GM23338 (cell line): ENCODE measurements around the gene LDB3. TPM values are rescaled to one million over a fixed set of nuclear protein-coding genes. Genes with fewer than 3 reads are reported as not detected.

Experiments
- ATAC-seq: fragments of 200-7000 bp; cut with Tn5 transposase; 3 replicates; pipeline ENCODE4 v1.9.1; 2020
- DNase-seq: peaks from one replicate; pipeline ENCODE4 v3.0.0-alpha.2; 2015; ENCODE audit warnings: low spot score
- H2AFZ ChIP-seq: fragments of 200-600 bp; sonication (generic); 2 replicates; pipeline ENCODE4 v1.8.0; 2016; ENCODE audit warnings: antibody characterized with exemption, mild to moderate bottlenecking, moderate library complexity
- H3F3A ChIP-seq: fragments of 200-600 bp; sonication (generic); replicated peaks from 2 replicates; pipeline ENCODE4 v1.8.0; 2017; ENCODE audit warnings: antibody characterized with exemption, mixed run types, low read depth
- H3K27ac ChIP-seq: fragments of 200-600 bp; sonication (generic); 2 replicates; pipeline ENCODE4 v1.6.1; 2016; ENCODE audit warnings: low read depth
- H3K27me3 ChIP-seq: fragments of 200-600 bp; sonication (generic); 2 replicates; pipeline ENCODE4 v1.8.0; 2016; ENCODE audit warnings: mild to moderate bottlenecking, mixed run types, moderate library complexity; ENCODE audit not compliant: insufficient read depth
- H3K36me3 ChIP-seq: fragments of 200-600 bp; sonication (generic); 2 replicates; pipeline ENCODE4 v1.8.0; 2016; ENCODE audit warnings: mild to moderate bottlenecking; ENCODE audit not compliant: insufficient read depth
- H3K4me1 ChIP-seq: fragments of 200-600 bp; sonication (generic); 2 replicates; pipeline ENCODE4 v1.8.0; 2016; ENCODE audit warnings: mild to moderate bottlenecking, moderate library complexity; ENCODE audit not compliant: insufficient read depth
- H3K4me2 ChIP-seq: fragments of 200-600 bp; sonication (generic); 2 replicates; pipeline ENCODE4 v1.7.1; 2017; ENCODE audit warnings: mixed run types
- H3K4me3 ChIP-seq: fragments of 200-600 bp; sonication (generic); 2 replicates; pipeline ENCODE4 v1.6.1; 2016; ENCODE audit warnings: mixed run types
- H3K79me2 ChIP-seq: fragments of 200-600 bp; sonication (generic); replicated peaks from 2 replicates; pipeline ENCODE4 v1.8.0; 2017; ENCODE audit warnings: mild to moderate bottlenecking; ENCODE audit not compliant: insufficient read depth
- H3K9me2 ChIP-seq: fragments of 200-600 bp; sonication (generic); 2 replicates; pipeline ENCODE4 v1.8.0; 2017; ENCODE audit not compliant: insufficient read depth
- H4K20me1 ChIP-seq: fragments of 200-600 bp; sonication (generic); replicated peaks from 2 replicates; pipeline ENCODE4 v1.8.0; 2017; ENCODE audit warnings: mild to moderate bottlenecking; ENCODE audit not compliant: insufficient read depth
- H3K27ac Mint-ChIP-seq: 2 replicates; pipeline ENCODE4 v1.8.0; 2020; ENCODE audit warnings: inconsistent platforms, mild to moderate bottlenecking, moderate library complexity, mixed read lengths
- H3K27me3 Mint-ChIP-seq: 3 replicates; pipeline ENCODE4 v1.8.0; 2022; ENCODE audit warnings: low read depth, mild to moderate bottlenecking, moderate library complexity, mixed read lengths, inconsistent platforms; ENCODE audit not compliant: insufficient read depth, poor library complexity
- H3K36me3 Mint-ChIP-seq: 3 replicates; pipeline ENCODE4 v1.8.0; 2021; ENCODE audit warnings: low read depth, mild to moderate bottlenecking, inconsistent platforms, moderate library complexity, mixed read lengths
- H3K4me1 Mint-ChIP-seq: 3 replicates; pipeline ENCODE4 v1.8.0; 2020; ENCODE audit warnings: mild to moderate bottlenecking, inconsistent platforms, mixed read lengths
- H3K4me3 Mint-ChIP-seq: 3 replicates; pipeline ENCODE4 v1.8.0; 2021; ENCODE audit warnings: moderate library complexity, mild to moderate bottlenecking, inconsistent platforms, mixed read lengths
- H3K9me3 Mint-ChIP-seq: 3 replicates; pipeline ENCODE4 v1.8.0; 2020; ENCODE audit warnings: moderate library complexity, mild to moderate bottlenecking, inconsistent platforms, mixed read lengths
- EZH2 ChIP-seq: fragments of 200-600 bp; sonication (generic); IDR thresholded peaks from one replicate; pipeline ENCODE4 v1.8.0; 2017; ENCODE audit warnings: antibody characterized with exemption, mild to moderate bottlenecking, low read depth; ENCODE audit not compliant: unreplicated experiment
- EZH2phosphoT487 ChIP-seq: fragments of 200-600 bp; sonication (generic); IDR thresholded peaks from one replicate; pipeline ENCODE4 v1.8.1; 2018; ENCODE audit warnings: antibody characterized with exemption; ENCODE audit not compliant: unreplicated experiment
- JUNB ChIP-seq: IDR thresholded peaks from one replicate; pipeline ENCODE4 v1.6.1; 2016; ENCODE audit warnings: antibody characterized with exemption; ENCODE audit not compliant: unreplicated experiment
- NANOG ChIP-seq: IDR thresholded peaks from 2 replicates; pipeline ENCODE4 v1.6.1; 2016; ENCODE audit warnings: antibody characterized with exemption, borderline replicate concordance
- POLR2AphosphoS5 ChIP-seq: IDR thresholded peaks from 2 replicates; pipeline ENCODE4 v1.6.1; 2016; ENCODE audit warnings: antibody characterized with exemption, low read depth
- STAT1 ChIP-seq: IDR thresholded peaks from one replicate; pipeline ENCODE4 v1.6.1; 2016; ENCODE audit warnings: antibody characterized with exemption; ENCODE audit not compliant: unreplicated experiment
- ZNF114 ChIP-seq: fragments of 250-450 bp; sonication (Bioruptor Pico); IDR thresholded peaks from 2 replicates; pipeline ENCODE4 v1.5.0; 2020; ENCODE audit warnings: mild to moderate bottlenecking, moderate library complexity
- ZNF331 ChIP-seq: fragments of 250-450 bp; sonication (Bioruptor Pico); IDR thresholded peaks from 2 replicates; pipeline ENCODE4 v1.5.0; 2020; ENCODE audit warnings: low read depth, mild to moderate bottlenecking, moderate library complexity
- polyA plus RNA-seq: library from polyadenylated mRNA; unstranded; fragments of >200 nt; fragmentation: Nextera tagmentation; extraction: Ambion mirVana; gene quantifications from 2 replicates; pipeline ENCODE4 v1.2.1, GENCODE V29; 2016
- total RNA-seq: library from RNA; depleted of rRNA; stranded (reverse); fragments of >200 nt; shearing (Covaris generic); gene quantifications from 2 replicates; pipeline ENCODE4 v1.2.3, GENCODE V29; 2014
- TF ChIP-seq, protein P1 (sequence below): IDR thresholded peaks from one replicate; pipeline ENCODE4 v1.6.1; 2018; ENCODE audit warnings: antibody characterized with exemption; ENCODE audit not compliant: unreplicated experiment
- TF ChIP-seq, protein P2 (sequence below), 2 experiments: fragments of 200-600 bp in 1 of 2; sonication (generic) in 1 of 2; conservative IDR thresholded peaks; 2 replicates each; pipeline versions ENCODE4 v1.5.1 to v1.6.1; 2016 to 2017; ENCODE audit warnings: antibody characterized with exemption in 2 of 2, low read depth in 2 of 2, mild to moderate bottlenecking in 2 of 2, moderate library complexity in 1 of 2
- TF ChIP-seq, protein P3 (sequence below): IDR thresholded peaks from 2 replicates; pipeline ENCODE4 v1.6.1; 2016; ENCODE audit warnings: antibody characterized with exemption

LDB3 gene
- total and polyA plus RNA-seq, 2 experiments from 2014 or later: 0.14 to 0.16 TPM

DNA sequence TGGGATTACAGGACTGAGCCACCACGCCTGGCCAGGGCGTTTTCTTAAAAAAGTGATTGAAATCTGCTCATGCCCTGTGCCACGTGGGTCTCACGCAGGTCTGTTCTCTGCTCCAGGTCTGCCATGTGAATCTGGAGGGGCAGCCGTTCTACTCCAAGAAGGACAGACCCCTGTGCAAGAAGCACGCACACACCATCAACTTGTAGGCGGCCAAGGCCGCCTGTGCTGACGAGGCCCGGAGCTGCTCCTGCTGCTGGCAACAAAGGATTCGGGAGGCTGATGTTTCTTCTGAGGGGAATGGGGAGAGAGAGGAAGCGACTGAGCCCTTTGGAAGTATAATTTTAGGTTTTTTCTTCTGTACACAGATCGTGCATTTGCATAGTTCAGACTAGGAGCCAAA is 64.5 kb downstream of the LDB3 start:
- no peaks in the 10 kb centered on the region for H3K9me2 ChIP-seq
- no peaks in the 10 kb centered on the region for H3K79me2 ChIP-seq
- no peaks in the 10 kb centered on the region for H3K36me3 Mint-ChIP-seq
- peak overlapping the region; percentile 85 for H2AFZ ChIP-seq
- no peak overlapping the region; the same call in 2 of the 3 replicates for H3K4me3 Mint-ChIP-seq
- no peak overlapping the region for H3K4me2 ChIP-seq
- H3K36me3 ChIP-seq: no peaks in the 10 kb centered on the region
- no peak for DNase-seq
- peaks cover 5% of the 10 kb centered on the region; the same call in 1 of the 2 replicates for H3K4me1 ChIP-seq
- H3K27me3 Mint-ChIP-seq: peaks cover 14% of the 10 kb centered on the region
- no peaks in the 10 kb centered on the region for H3K27me3 ChIP-seq
- no peaks in the 10 kb centered on the region for H4K20me1 ChIP-seq
- H3K4me3 ChIP-seq: no peak overlapping the region
- no peaks in the 10 kb centered on the region for H3F3A ChIP-seq
- no peak overlapping the region; the same call in 1 of the 2 replicates for H3K27ac ChIP-seq
- no peak for TF ChIP-seq ZNF114 (CRISPR knock-in tag)
- TF ChIP-seq NANOG: no peak
- TF ChIP-seq, protein P1, sequence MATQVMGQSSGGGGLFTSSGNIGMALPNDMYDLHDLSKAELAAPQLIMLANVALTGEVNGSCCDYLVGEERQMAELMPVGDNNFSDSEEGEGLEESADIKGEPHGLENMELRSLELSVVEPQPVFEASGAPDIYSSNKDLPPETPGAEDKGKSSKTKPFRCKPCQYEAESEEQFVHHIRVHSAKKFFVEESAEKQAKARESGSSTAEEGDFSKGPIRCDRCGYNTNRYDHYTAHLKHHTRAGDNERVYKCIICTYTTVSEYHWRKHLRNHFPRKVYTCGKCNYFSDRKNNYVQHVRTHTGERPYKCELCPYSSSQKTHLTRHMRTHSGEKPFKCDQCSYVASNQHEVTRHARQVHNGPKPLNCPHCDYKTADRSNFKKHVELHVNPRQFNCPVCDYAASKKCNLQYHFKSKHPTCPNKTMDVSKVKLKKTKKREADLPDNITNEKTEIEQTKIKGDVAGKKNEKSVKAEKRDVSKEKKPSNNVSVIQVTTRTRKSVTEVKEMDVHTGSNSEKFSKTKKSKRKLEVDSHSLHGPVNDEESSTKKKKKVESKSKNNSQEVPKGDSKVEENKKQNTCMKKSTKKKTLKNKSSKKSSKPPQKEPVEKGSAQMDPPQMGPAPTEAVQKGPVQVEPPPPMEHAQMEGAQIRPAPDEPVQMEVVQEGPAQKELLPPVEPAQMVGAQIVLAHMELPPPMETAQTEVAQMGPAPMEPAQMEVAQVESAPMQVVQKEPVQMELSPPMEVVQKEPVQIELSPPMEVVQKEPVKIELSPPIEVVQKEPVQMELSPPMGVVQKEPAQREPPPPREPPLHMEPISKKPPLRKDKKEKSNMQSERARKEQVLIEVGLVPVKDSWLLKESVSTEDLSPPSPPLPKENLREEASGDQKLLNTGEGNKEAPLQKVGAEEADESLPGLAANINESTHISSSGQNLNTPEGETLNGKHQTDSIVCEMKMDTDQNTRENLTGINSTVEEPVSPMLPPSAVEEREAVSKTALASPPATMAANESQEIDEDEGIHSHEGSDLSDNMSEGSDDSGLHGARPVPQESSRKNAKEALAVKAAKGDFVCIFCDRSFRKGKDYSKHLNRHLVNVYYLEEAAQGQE: no peak
- TF ChIP-seq STAT1: no peak
- TF ChIP-seq POLR2AphosphoS5: no peak
- TF ChIP-seq, protein P2, sequence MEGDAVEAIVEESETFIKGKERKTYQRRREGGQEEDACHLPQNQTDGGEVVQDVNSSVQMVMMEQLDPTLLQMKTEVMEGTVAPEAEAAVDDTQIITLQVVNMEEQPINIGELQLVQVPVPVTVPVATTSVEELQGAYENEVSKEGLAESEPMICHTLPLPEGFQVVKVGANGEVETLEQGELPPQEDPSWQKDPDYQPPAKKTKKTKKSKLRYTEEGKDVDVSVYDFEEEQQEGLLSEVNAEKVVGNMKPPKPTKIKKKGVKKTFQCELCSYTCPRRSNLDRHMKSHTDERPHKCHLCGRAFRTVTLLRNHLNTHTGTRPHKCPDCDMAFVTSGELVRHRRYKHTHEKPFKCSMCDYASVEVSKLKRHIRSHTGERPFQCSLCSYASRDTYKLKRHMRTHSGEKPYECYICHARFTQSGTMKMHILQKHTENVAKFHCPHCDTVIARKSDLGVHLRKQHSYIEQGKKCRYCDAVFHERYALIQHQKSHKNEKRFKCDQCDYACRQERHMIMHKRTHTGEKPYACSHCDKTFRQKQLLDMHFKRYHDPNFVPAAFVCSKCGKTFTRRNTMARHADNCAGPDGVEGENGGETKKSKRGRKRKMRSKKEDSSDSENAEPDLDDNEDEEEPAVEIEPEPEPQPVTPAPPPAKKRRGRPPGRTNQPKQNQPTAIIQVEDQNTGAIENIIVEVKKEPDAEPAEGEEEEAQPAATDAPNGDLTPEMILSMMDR (conservative IDR thresholded peaks at IDR 0.05; ENCODE audit: low read depth in 2 of 2): no peak
- TF ChIP-seq EZH2phosphoT487: no peak
- H3K4me1 Mint-ChIP-seq: peaks cover 10% of the 10 kb centered on the region
- 0 out of 2 replicates have a peak overlapping the region, but pooled peaks have one; percentile 5 for H3K27ac Mint-ChIP-seq
- peak; percentile 65 for ATAC-seq
- no peaks in the 10 kb centered on the region for H3K9me3 Mint-ChIP-seq

DNA sequence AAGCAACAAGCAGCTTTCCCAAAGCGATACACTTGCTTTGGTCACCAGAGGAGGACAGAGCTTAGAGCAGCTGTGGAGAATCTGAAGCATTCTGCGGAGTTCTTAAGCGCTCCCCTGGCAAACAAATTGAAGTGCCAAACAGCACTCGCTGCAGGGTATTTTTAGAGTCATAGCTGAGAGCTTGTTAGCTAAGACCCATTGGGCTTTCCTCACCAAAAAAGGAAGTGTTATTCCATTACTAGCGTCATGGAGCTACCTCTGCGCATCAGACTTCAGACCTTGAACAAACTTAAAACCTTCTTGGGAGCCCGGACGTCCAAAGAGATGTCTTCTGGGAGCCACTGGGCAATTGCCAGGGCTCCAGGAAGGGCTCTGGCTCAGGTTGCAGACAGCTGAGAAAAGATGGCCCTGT is 65.0 kb downstream of the LDB3 start:
- Histone ChIP-seq H3K4me1 (peaks cover 5% of the 10 kb centered on the region; the same call in 1 of the 2 replicates), H3K9me2 (no peaks in the 10 kb centered on the region), H2AFZ (peak overlapping the region; percentile 85), H3F3A (no peaks in the 10 kb centered on the region), H3K27ac (no peak overlapping the region; the same call in 1 of the 2 replicates), H3K4me3 (no peak overlapping the region), H3K4me2 (no peak overlapping the region), H3K36me3 (no peaks in the 10 kb centered on the region), H4K20me1 (no peaks in the 10 kb centered on the region), H3K79me2 (no peaks in the 10 kb centered on the region), H3K27me3 (no peaks in the 10 kb centered on the region)
- Mint-ChIP-seq H3K4me3 (no peak overlapping the region), H3K36me3 (no peaks in the 10 kb centered on the region), H3K27ac (no peak overlapping the region), H3K9me3 (no peaks in the 10 kb centered on the region), H3K4me1 (peaks cover 10% of the 10 kb centered on the region), H3K27me3 (peaks cover 14% of the 10 kb centered on the region)
- no peak for DNase-seq
- ATAC-seq: peak; percentile 54
- no peak for TF ChIP-seq ZNF331 (CRISPR knock-in tag)
- no peak for TF ChIP-seq NANOG
- TF ChIP-seq EZH2phosphoT487: no peak
- TF ChIP-seq, protein P2 (conservative IDR thresholded peaks at IDR 0.05; ENCODE audit: low read depth in 2 of 2): no peak
- TF ChIP-seq POLR2AphosphoS5: no peak
- TF ChIP-seq EZH2: no peak
- TF ChIP-seq ZNF114 (CRISPR knock-in tag): no peak
- no peak for TF ChIP-seq JUNB
- TF ChIP-seq, protein P3, sequence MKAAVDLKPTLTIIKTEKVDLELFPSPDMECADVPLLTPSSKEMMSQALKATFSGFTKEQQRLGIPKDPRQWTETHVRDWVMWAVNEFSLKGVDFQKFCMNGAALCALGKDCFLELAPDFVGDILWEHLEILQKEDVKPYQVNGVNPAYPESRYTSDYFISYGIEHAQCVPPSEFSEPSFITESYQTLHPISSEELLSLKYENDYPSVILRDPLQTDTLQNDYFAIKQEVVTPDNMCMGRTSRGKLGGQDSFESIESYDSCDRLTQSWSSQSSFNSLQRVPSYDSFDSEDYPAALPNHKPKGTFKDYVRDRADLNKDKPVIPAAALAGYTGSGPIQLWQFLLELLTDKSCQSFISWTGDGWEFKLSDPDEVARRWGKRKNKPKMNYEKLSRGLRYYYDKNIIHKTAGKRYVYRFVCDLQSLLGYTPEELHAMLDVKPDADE: no peak
- no peak for TF ChIP-seq STAT1
- TF ChIP-seq, protein P1: no peak
